HEK293 (cell line): ENCODE measurements around the gene SYT5.

Source experiments
- CTCF ChIA-PET: fragments of 350-600 bp; formaldehyde crosslinking; extraction: SDS; loops from one replicate; lab custom pipeline; 2021; ENCODE audit warnings: antibody characterized with exemption; lab: Yijun Ruan, JAX
- POLR2A ChIA-PET: fragments of 300-600 bp; formaldehyde crosslinking; extraction: SDS; loops from one replicate; lab custom pipeline; 2020; ENCODE audit warnings: antibody characterized with exemption, inconsistent platforms; lab: Yijun Ruan, JAX
- H3K27ac ChIP-seq: fragments of 200-500 bp; sonication (Bioruptor generic); 2 replicates; pipeline ENCODE4 v1.5.1; 2014; ENCODE audit warnings: low read depth, low read length, control low read depth, inconsistent platforms; ENCODE audit errors: extremely low read depth
- H3K36me3 ChIP-seq, 2 experiments: fragments of 200-500 bp in 1 of 2; sonication (Bioruptor generic) in 1 of 2; 1 replicate in 1 of 2; 2 replicates in 1 of 2; pipeline ENCODE4 v1.5.1; 2014 to 2017; ENCODE audit warnings: inconsistent platforms in 2 of 2, low read length in 2 of 2; ENCODE audit not compliant: control insufficient read depth in 2 of 2, insufficient read depth in 1 of 2
- H3K4me1 ChIP-seq: fragments of 200-500 bp; sonication (Bioruptor generic); 2 replicates; pipeline ENCODE4 v1.5.1; 2014; ENCODE audit warnings: mild to moderate bottlenecking, low read length, inconsistent platforms; ENCODE audit not compliant: control insufficient read depth, insufficient read depth
- H3K4me3 ChIP-seq: 2 replicates; pipeline ENCODE4 v1.5.1; 2011; ENCODE audit warnings: low read depth, mild to moderate bottlenecking, control low read depth, low read length, moderate library complexity
- H3K9me3 ChIP-seq: fragments of 200-500 bp; sonication (Bioruptor generic); 2 replicates; pipeline ENCODE4 v1.5.1; 2014; ENCODE audit warnings: low read depth, low read length, inconsistent platforms; ENCODE audit not compliant: control insufficient read depth, insufficient read depth
- IKZF3 ChIP-seq: fragments of 450-650 bp; IDR thresholded peaks from 2 replicates; pipeline ENCODE4 v1.5.0; 2018; ENCODE audit warnings: missing biosample characterization, mild to moderate bottlenecking, missing genetic modification characterization, moderate library complexity
- KLF10 ChIP-seq: fragments of 450-650 bp; IDR thresholded peaks from 2 replicates; pipeline ENCODE4 v1.5.1; 2018; ENCODE audit warnings: missing biosample characterization, mild to moderate bottlenecking, missing genetic modification characterization
- KLF16 ChIP-seq: fragments of 450-650 bp; formaldehyde crosslinking; IDR thresholded peaks from 2 replicates; pipeline ENCODE4 v1.5.1; 2017; ENCODE audit warnings: missing biosample characterization, missing genetic modification characterization
- KLF7 ChIP-seq: fragments of 450-650 bp; formaldehyde crosslinking; IDR thresholded peaks from 2 replicates; pipeline ENCODE4 v1.5.1; 2016; ENCODE audit warnings: missing biosample characterization, missing genetic modification characterization, borderline replicate concordance
- REST ChIP-seq: fragments of 450-650 bp; formaldehyde crosslinking; IDR thresholded peaks from 2 replicates; pipeline ENCODE4 v1.5.1; 2016; ENCODE audit warnings: missing biosample characterization, missing genetic modification characterization
- TCF7L2 ChIP-seq: IDR thresholded peaks from 2 replicates; pipeline ENCODE4 v1.6.1; 2011; ENCODE audit warnings: low read depth, mild to moderate bottlenecking, inconsistent platforms, low read length, moderate library complexity, borderline replicate concordance
- ZBTB21 ChIP-seq: fragments of 450-650 bp; formaldehyde crosslinking; IDR thresholded peaks from 2 replicates; pipeline ENCODE4 v1.5.1; 2017; ENCODE audit warnings: missing biosample characterization, missing genetic modification characterization
- ZNF140 ChIP-seq: fragments of 450-650 bp; formaldehyde crosslinking; IDR thresholded peaks from 2 replicates; pipeline ENCODE4 v1.5.1; 2016; ENCODE audit warnings: missing biosample characterization, missing genetic modification characterization
- ZNF155 ChIP-seq: fragments of 450-650 bp; formaldehyde crosslinking; IDR thresholded peaks from 2 replicates; pipeline ENCODE4 v1.5.1; 2016; ENCODE audit warnings: missing biosample characterization, missing genetic modification characterization
- ZNF354C ChIP-seq: fragments of 450-650 bp; formaldehyde crosslinking; IDR thresholded peaks from 2 replicates; pipeline ENCODE4 v1.5.1; 2016; ENCODE audit warnings: missing biosample characterization, missing genetic modification characterization, low read depth, borderline replicate concordance
- ZNF501 ChIP-seq: fragments of 450-650 bp; formaldehyde crosslinking; IDR thresholded peaks from 2 replicates; pipeline ENCODE4 v1.5.1; 2016; ENCODE audit warnings: missing biosample characterization, missing genetic modification characterization
- ZNF610 ChIP-seq: fragments of 450-650 bp; formaldehyde crosslinking; IDR thresholded peaks from 2 replicates; pipeline ENCODE4 v1.5.1; 2016; ENCODE audit warnings: missing biosample characterization, missing genetic modification characterization, borderline replicate concordance
- ZNF629 ChIP-seq: fragments of 450-650 bp; formaldehyde crosslinking; IDR thresholded peaks from 2 replicates; pipeline ENCODE4 v1.5.1; 2017; ENCODE audit warnings: missing biosample characterization, missing genetic modification characterization
- ZNF76 ChIP-seq: fragments of 450-650 bp; formaldehyde crosslinking; IDR thresholded peaks from 2 replicates; pipeline ENCODE4; 2016; ENCODE audit warnings: low read depth, missing biosample characterization, missing genetic modification characterization, borderline replicate concordance
- TF ChIP-seq, protein P1 (sequence below): fragments of 450-650 bp; formaldehyde crosslinking; IDR thresholded peaks from 2 replicates; pipeline ENCODE4 v1.5.1; 2016; ENCODE audit warnings: missing biosample characterization, missing genetic modification characterization
- TF ChIP-seq, protein P2 (sequence below): sonication (generic); formaldehyde crosslinking; IDR thresholded peaks from 2 replicates; pipeline ENCODE4 v1.8.1; 2022; ENCODE audit warnings: mild to moderate bottlenecking, moderate library complexity, missing genetic modification reagents
- TF ChIP-seq, protein P3 (sequence below): fragments of 450-650 bp; formaldehyde crosslinking; IDR thresholded peaks from 2 replicates; pipeline ENCODE4 v1.5.1; 2016; ENCODE audit warnings: missing biosample characterization, missing genetic modification characterization

The SYT5 gene

GRCh38 chr19:55199620-55200204, 19.6 kb upstream of the SYT5 start (continued):
- TF ChIP-seq, protein P1, sequence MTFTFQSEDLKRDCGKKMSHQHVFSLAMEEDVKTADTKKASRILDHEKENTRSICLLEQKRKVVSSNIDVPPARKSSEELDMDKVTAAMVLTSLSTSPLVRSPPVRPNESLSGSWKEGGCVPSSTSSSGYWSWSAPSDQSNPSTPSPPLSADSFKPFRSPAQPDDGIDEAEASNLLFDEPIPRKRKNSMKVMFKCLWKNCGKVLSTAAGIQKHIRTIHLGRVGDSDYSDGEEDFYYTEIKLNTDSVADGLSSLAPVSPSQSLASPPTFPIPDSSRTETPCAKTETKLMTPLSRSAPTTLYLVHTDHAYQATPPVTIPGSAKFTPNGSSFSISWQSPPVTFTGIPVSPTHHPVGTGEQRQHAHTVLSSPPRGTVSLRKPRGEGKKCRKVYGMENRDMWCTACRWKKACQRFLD (tag by site-specific recombination): no peak
- TF ChIP-seq ZNF155 (tag by site-specific recombination) (no peak), ZNF354C (tag by site-specific recombination) (no peak), ZNF140 (tag by site-specific recombination) (no peak), ZNF501 (tag by site-specific recombination) (no peak), KLF16 (tag by site-specific recombination) (no peak), IKZF3 (tag by site-specific recombination) (no peak)

DNA sequence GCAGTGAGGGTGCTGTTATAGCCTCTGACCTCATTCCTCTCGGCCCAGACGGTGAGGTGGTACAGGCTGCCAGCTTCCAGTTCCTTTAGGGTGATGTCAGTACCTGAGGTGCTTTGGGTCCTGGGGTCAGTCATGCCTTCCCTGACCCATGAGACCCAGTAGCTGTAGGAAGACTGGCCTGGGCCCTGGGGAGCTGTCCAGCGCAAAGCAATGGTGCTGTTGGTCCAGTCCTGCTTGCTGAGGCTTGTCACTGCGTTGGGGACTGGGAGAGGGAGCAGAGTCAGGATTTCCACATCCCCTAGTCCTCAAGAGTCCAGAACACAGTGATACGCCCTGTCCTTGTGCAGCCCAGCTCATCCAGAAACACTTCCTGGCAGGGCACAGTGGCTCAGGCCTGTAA, 18.6 kb upstream of the SYT5 start:
- Histone ChIP-seq H3K36me3 (no peaks in the 10 kb centered on the region), H3K9me3 (no peaks in the 10 kb centered on the region), H3K4me3 (no peak overlapping the region), H3K27ac (no peak overlapping the region), H3K4me1 (no peaks in the 10 kb centered on the region)
- POLR2A ChIA-PET: interaction anchor here (0.8 to 1.0 kb wide), 2 partner anchors 8 to 209 kb away, joined by 3 to 4 read pairs; partner anchors contain the start of gene UBE2S
- CTCF ChIA-PET: interaction anchor here (2.6 kb wide), 1 partner anchor 58 kb away, joined by 12 read pairs; no protein-coding TSS in a partner anchor
- TF ChIP-seq ZNF610 (no peak), ZNF501 (tag by site-specific recombination) (no peak), KLF10 (tag by site-specific recombination) (no peak), REST (peak; percentile 93)

DNA sequence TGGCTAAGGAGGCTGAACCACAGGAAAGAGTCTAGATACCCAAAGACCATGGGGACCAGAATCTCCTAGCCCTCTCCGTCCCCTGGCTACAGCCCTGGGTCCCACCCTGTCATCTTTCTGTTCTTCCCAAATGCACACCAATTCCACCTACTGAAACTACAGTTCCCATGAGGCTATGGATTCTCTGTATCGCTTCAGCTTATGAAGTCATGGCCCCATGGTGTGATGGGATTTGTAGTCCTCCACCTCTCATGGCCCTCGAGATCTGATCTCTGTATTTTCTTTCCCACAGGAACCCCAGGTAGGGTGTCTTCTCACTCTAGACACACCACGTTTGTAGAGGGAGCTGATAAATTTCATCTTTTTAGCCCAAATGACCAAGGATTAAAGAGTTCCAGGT, 17.4 kb upstream of the SYT5 start:
- no peak overlapping the region for H3K27ac ChIP-seq
- CTCF ChIA-PET: interaction anchor here (0.6 to 2.6 kb wide), 3 partner anchors 32 to 225 kb away, joined by 3 to 12 read pairs (median 3); partner anchors contain the start of gene DNAAF3
- POLR2A ChIA-PET: interaction anchor here (0.6 kb wide), 1 partner anchor 69 kb away, joined by 3 read pairs; no protein-coding TSS in a partner anchor
- no peak overlapping the region for H3K4me3 ChIP-seq
- H3K9me3 ChIP-seq: no peaks in the 10 kb centered on the region
- TF ChIP-seq ZNF629: 0 out of 2 replicates have a peak, but pooled peaks have one; percentile 16
- no peak for TF ChIP-seq TCF7L2
- peak; percentile 94 for TF ChIP-seq ZNF76 (tag by site-specific recombination)
- 0 out of 2 replicates have a peak, but pooled peaks have one; percentile 35 for TF ChIP-seq ZBTB21 (tag by site-specific recombination)
- no peak for TF ChIP-seq KLF7 (tag by site-specific recombination)
- TF ChIP-seq, protein P2, sequence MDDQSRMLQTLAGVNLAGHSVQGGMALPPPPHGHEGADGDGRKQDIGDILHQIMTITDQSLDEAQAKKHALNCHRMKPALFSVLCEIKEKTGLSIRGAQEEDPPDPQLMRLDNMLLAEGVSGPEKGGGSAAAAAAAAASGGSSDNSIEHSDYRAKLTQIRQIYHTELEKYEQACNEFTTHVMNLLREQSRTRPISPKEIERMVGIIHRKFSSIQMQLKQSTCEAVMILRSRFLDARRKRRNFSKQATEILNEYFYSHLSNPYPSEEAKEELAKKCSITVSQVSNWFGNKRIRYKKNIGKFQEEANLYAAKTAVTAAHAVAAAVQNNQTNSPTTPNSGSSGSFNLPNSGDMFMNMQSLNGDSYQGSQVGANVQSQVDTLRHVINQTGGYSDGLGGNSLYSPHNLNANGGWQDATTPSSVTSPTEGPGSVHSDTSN: no peak
- TF ChIP-seq, protein P3, sequence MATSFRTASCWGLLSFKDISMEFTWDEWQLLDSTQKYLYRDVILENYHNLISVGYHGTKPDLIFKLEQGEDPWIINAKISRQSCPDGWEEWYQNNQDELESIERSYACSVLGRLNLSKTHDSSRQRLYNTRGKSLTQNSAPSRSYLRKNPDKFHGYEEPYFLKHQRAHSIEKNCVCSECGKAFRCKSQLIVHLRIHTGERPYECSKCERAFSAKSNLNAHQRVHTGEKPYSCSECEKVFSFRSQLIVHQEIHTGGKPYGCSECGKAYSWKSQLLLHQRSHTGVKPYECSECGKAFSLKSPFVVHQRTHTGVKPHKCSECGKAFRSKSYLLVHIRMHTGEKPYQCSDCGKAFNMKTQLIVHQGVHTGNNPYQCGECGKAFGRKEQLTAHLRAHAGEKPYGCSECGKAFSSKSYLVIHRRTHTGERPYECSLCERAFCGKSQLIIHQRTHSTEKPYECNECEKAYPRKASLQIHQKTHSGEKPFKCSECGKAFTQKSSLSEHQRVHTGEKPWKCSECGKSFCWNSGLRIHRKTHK (tag by site-specific recombination): no peak
- TF ChIP-seq, all 188 proteins: peak for 3
- Histone ChIP-seq H3K36me3 (no peaks in the 10 kb centered on the region), H3K4me1 (no peaks in the 10 kb centered on the region)
